ENCODE measurements around the gene ZNF213.
"Not testable (repeated sequence)": the region's sequence is repeated elsewhere in the genome, so short reads cannot be mapped to it uniquely, and the experiment has no call there.

ZNF213 gene

GRCh38 chr16:3129137-3130131 lies 5.4 kb upstream of the ZNF213 start:
- DNase-seq (ENCODE audit: low spot score) = peak; percentile 75

GRCh38 chr16:3131755-3132377 lies 3.0 kb upstream of the ZNF213 start:
- peak; percentile 71 for DNase-seq (ENCODE audit: low spot score)

- DNase-seq (ENCODE audit: low spot score) = no peak
These were observed 985 bp upstream of the ZNF213 start for GRCh38 chr16:3133844-3134243.

GRCh38 chr16:3135126-3135715 lies 392 bp downstream of the ZNF213 start:
- DNase-seq (ENCODE audit: low spot score) = no peak

- no peak for DNase-seq (ENCODE audit: low spot score)
These were observed 2.4 kb downstream of the ZNF213 start for GRCh38 chr16:3137267-3137666.

GRCh38 chr16:3138342-3138741 lies 3.5 kb downstream of the ZNF213 start:
- DNase-seq (ENCODE audit: low spot score) = no peak

- DNase-seq (ENCODE audit: low spot score) = no peak
These were observed 4.1 kb downstream of the ZNF213 start for GRCh38 chr16:3138823-3139426.

- DNase-seq (ENCODE audit: low spot score) = not testable (repeated sequence)
These were observed 4.7 kb downstream of the ZNF213 start for GRCh38 chr16:3139561-3139960.

GRCh38 chr16:3140603-3141427 lies 6.0 kb downstream of the ZNF213 start:
- no peak for DNase-seq (ENCODE audit: low spot score)

GRCh38 chr16:3141781-3142311 lies 7.0 kb downstream of the ZNF213 start:
- DNase-seq (ENCODE audit: low spot score) = no peak

GRCh38 chr16:3142327-3142726 lies 7.5 kb downstream of the ZNF213 start:
- no peak for DNase-seq (ENCODE audit: low spot score)

GRCh38 chr16:3142770-3143169 lies 7.9 kb downstream of the ZNF213 start:
- no peak for DNase-seq (ENCODE audit: low spot score)

- DNase-seq (ENCODE audit: low spot score) = no peak
These were observed 8.4 kb downstream of the ZNF213 start for GRCh38 chr16:3143189-3143588.

- no peak for DNase-seq (ENCODE audit: low spot score)
These were observed 8.9 kb downstream of the ZNF213 start for GRCh38 chr16:3143598-3144320.

GRCh38 chr16:3144321-3144983 lies 9.6 kb downstream of the ZNF213 start:
- no peak for DNase-seq (ENCODE audit: low spot score)

GRCh38 chr16:3145151-3145550 lies 10.3 kb downstream of the ZNF213 start:
- DNase-seq (ENCODE audit: low spot score) = no peak

GRCh38 chr16:3145660-3146059 lies 10.8 kb downstream of the ZNF213 start:
- DNase-seq (ENCODE audit: low spot score) = no peak

- DNase-seq (ENCODE audit: low spot score) = no peak
These were observed 12.4 kb downstream of the ZNF213 start for GRCh38 chr16:3147046-3147756.

GRCh38 chr16:3147757-3148104 lies 12.9 kb downstream of the ZNF213 start:
- no peak for DNase-seq (ENCODE audit: low spot score)

Data from ecto neural progenitor cell (in vitro differentiated cells).